Measurements from ENCODE around the gene C2CD4D. TPM values are rescaled to one million over a fixed set of nuclear protein-coding genes. Genes with fewer than 3 reads are reported as not detected.

Gene C2CD4D
- total and polyA plus RNA-seq, 2 of the 13 experiments (the other 11 are each of a cell fraction or from before 2014, with no cell fraction given) = not detected

DNA sequence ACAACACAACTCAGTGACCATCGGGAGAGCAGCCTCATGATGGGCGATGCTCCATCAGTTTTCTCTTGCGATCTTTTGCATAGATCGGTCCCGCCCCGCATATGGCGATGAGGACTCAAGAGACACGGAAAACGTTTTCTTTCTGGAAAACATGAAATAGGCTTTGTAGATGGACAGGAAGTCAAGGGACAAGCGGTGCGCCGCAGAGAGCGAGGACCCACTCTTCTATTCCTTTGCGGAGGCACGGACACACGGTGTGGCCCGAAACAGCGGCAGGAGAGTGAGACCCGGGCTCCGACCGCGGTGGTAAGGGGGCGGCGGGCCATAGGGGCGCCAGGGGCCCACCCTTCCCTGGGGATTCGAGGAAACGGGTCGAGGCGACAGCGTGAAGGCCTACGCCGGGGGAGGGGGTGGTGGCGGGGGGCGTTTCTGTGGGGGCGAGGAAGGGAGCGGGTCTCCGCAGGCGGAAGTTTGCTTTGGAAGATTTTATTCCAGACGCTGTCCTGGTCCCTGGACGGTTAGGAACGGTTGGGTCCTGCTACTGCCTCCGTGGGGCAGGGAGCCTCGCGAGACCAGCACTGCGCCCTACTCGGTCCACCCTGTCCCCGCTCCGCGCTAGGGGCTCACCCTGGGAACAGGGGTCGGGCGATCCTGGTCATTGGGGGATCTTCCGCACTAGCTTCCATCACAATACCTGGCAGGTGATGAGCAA is 48.5 kb downstream of the C2CD4D start (continued):
- TF ChIP-seq ZNF782 (CRISPR knock-in tag; IDR thresholded peaks at IDR 0.05; ENCODE audit: borderline replicate concordance) (no peak), ZNF30 (CRISPR knock-in tag; IDR thresholded peaks at IDR 0.05) (no peak), GATA4 (IDR thresholded peaks at IDR 0.05; ENCODE audit: borderline replicate concordance, low read depth) (no peak), FOSL1 (CRISPR knock-in tag; IDR thresholded peaks at IDR 0.05; ENCODE audit: borderline replicate concordance) (no peak), ZBTB7B (CRISPR knock-in tag; IDR thresholded peaks at IDR 0.05) (no peak; the same call in 1 of the 2 replicates), TAF1 (CRISPR knock-in tag; IDR thresholded peaks at IDR 0.05) (peak; percentile 13; the same call in 1 of the 2 replicates), NCOA2 (CRISPR knock-in tag; IDR thresholded peaks at IDR 0.05) (no peak), ELF4 (CRISPR knock-in tag; IDR thresholded peaks at IDR 0.05; ENCODE audit: borderline replicate concordance) (no peak), ZNF816 (CRISPR knock-in tag; IDR thresholded peaks at IDR 0.05; ENCODE audit: borderline replicate concordance) (no peak), ZFP36L1 (CRISPR knock-in tag; IDR thresholded peaks at IDR 0.05) (0 out of 2 replicates have a peak, but pooled peaks have one; percentile 29), ZNF124 (CRISPR knock-in tag; IDR thresholded peaks at IDR 0.05) (no peak), ZNF644 (CRISPR knock-in tag; IDR thresholded peaks at IDR 0.05; ENCODE audit: low read depth) (no peak), AKAP8 (CRISPR knock-in tag; IDR thresholded peaks at IDR 0.05) (no peak), ONECUT2 (CRISPR knock-in tag; IDR thresholded peaks at IDR 0.05) (no peak), CREB1 (IDR thresholded peaks at IDR 0.05) (no peak), CREB1 (CRISPR knock-in tag; IDR thresholded peaks at IDR 0.05) (no peak), ZSCAN30 (CRISPR knock-in tag; IDR thresholded peaks at IDR 0.05) (no peak), KLF16 (CRISPR knock-in tag; IDR thresholded peaks at IDR 0.05) (no peak), FOXM1 (CRISPR knock-in tag; IDR thresholded peaks at IDR 0.05) (no peak), AGO2 (optimal IDR thresholded peaks at IDR 0.05; ENCODE audit: low read depth, low read length) (no peak), NFE2 (CRISPR knock-in tag; IDR thresholded peaks at IDR 0.05) (no peak), MEIS1 (CRISPR knock-in tag; IDR thresholded peaks at IDR 0.05; ENCODE audit: borderline replicate concordance) (no peak), ZNF607 (CRISPR knock-in tag; IDR thresholded peaks at IDR 0.05; ENCODE audit: borderline replicate concordance) (peak; percentile 16; the same call in 1 of the 2 replicates), PHF8 (CRISPR knock-in tag; IDR thresholded peaks at IDR 0.05) (peak; percentile 22; the same call in 1 of the 2 replicates), NR3C1 (CRISPR knock-in tag; IDR thresholded peaks at IDR 0.05) (no peak), ZNF720 (CRISPR knock-in tag; IDR thresholded peaks at IDR 0.05) (no peak), BHLHE40 (IDR thresholded peaks at IDR 0.05; ENCODE audit: low read length) (no peak), ZKSCAN5 (CRISPR knock-in tag; IDR thresholded peaks at IDR 0.05) (no peak), ZNF879 (CRISPR knock-in tag; IDR thresholded peaks at IDR 0.05) (no peak), YEATS2 (CRISPR knock-in tag; IDR thresholded peaks at IDR 0.05; ENCODE audit: borderline replicate concordance) (no peak), ZNF34 (CRISPR knock-in tag; IDR thresholded peaks at IDR 0.05; ENCODE audit: borderline replicate concordance) (no peak), ATF1 (CRISPR knock-in tag; IDR thresholded peaks at IDR 0.05) (peak; percentile 23; the same call in 1 of the 2 replicates), GABPA (IDR thresholded peaks at IDR 0.05; ENCODE audit: low read depth, low read length) (no peak), GABPA (CRISPR knock-in tag; IDR thresholded peaks at IDR 0.05; ENCODE audit: low read depth) (no peak), RBM22 (optimal IDR thresholded peaks at IDR 0.05; ENCODE audit: low read length) (no peak), BORCS8-MEF2B (CRISPR knock-in tag; IDR thresholded peaks at IDR 0.05) (no peak), CBX5 (CRISPR knock-in tag; IDR thresholded peaks at IDR 0.05; ENCODE audit: borderline replicate concordance) (no peak), ISL2 (CRISPR knock-in tag; IDR thresholded peaks at IDR 0.05) (no peak)

All from HepG2 (cell line).